Left kidney (tissue), 2 donors: ENCODE data around the gene TYMP. TPM values are rescaled to one million over a fixed set of nuclear protein-coding genes. Genes with fewer than 3 reads are reported as not detected.

Source experiments
- DNase-seq: peaks from one replicate; pipeline ENCODE4 v3.0.0-alpha.2; 2013
- polyA plus RNA-seq: library from polyadenylated mRNA; unstranded; fragments of 120-200 nt; gene quantifications from one replicate; pipeline ENCODE4 v1.2.1, GENCODE V29; 2013; ENCODE audit not compliant: insufficient read length

The TYMP gene
- polyA plus RNA-seq, 1 donor, result 1.0 TPM

- no peak for DNase-seq
Measured at GRCh38 chr22:50505276-50505775, 24.5 kb downstream of the TYMP start.

GRCh38 chr22:50504369-50505211, 25.2 kb downstream of the TYMP start:
- no peak for DNase-seq

GRCh38 chr22:50503475-50504145, 26.2 kb downstream of the TYMP start:
- DNase-seq, result no peak

- no peak for DNase-seq
Measured at GRCh38 chr22:50502628-50503474, 27.0 kb downstream of the TYMP start.

- DNase-seq, result no peak
Measured at GRCh38 chr22:50502096-50502495, 27.7 kb downstream of the TYMP start.

- no peak for DNase-seq
Measured at GRCh38 chr22:50500452-50500851, 29.4 kb downstream of the TYMP start.

- peak; percentile 74 for DNase-seq
Measured at GRCh38 chr22:50498322-50498890, 31.4 kb downstream of the TYMP start.

GRCh38 chr22:50497093-50497492, 32.7 kb downstream of the TYMP start:
- DNase-seq, result no peak

GRCh38 chr22:50490531-50491308, 39.1 kb downstream of the TYMP start:
- DNase-seq, result no peak

GRCh38 chr22:50489363-50490243, 40.2 kb downstream of the TYMP start:
- no peak for DNase-seq

- DNase-seq, result no peak
Measured at GRCh38 chr22:50488886-50489285, 40.9 kb downstream of the TYMP start.

GRCh38 chr22:50488006-50488677, 41.7 kb downstream of the TYMP start:
- no peak for DNase-seq

- no peak for DNase-seq
Measured at GRCh38 chr22:50487290-50488005, 42.4 kb downstream of the TYMP start.

- no peak for DNase-seq
Measured at GRCh38 chr22:50486561-50487289, 43.1 kb downstream of the TYMP start, which contains the start of gene MIOX. Gene MIOX, plus strand, starts transcription at chr22:50486859. Its CDS starts 39 bp downstream, at chr22:50486898.

GRCh38 chr22:50485221-50486131, 44.3 kb downstream of the TYMP start:
- no peak for DNase-seq

- no peak for DNase-seq
Measured at GRCh38 chr22:50483977-50484853, 45.6 kb downstream of the TYMP start.
